GM19467 (cell line): ENCODE measurements around the gene TSBP1.
"Not testable (repeated sequence)": the region's sequence is repeated elsewhere in the genome, so short reads cannot be mapped to it uniquely, and the experiment has no call there.

Source experiments
- ATAC-seq: cut with Tn5 transposase; IDR thresholded peaks from one replicate; pipeline ENCODE4 v1.9.1; 2021; ENCODE audit warnings: mild to moderate bottlenecking, moderate library complexity; ENCODE audit not compliant: unreplicated experiment

Gene TSBP1

DNA sequence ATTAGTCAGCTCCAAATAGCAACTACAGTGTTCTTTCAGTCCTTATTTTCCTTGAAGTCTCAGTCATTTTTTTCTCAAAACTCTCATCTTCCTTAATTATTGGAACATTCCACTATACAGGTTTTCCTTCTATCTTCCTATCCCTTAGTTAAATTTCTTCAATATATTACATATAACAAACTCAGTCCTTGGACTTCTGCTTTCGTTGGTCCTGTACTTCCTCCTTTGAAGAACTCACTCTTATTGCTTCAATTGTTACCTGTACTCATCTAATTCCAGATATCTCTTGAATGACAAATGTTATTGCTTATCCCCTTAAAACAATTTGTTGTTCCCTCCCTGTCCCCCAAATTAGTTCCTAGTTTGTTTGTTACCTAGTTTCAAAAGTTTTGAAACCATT is 80.2 kb downstream of the TSBP1 start:
- no peak for ATAC-seq

GRCh38 chr6:32290886-32291450 is 80.7 kb downstream of the TSBP1 start:
- no peak for ATAC-seq

GRCh38 chr6:32288426-32288825 is 83.3 kb downstream of the TSBP1 start:
- ATAC-seq: no peak

GRCh38 chr6:32273801-32274577 is 97.7 kb downstream of the TSBP1 start:
- not testable (repeated sequence) for ATAC-seq

DNA sequence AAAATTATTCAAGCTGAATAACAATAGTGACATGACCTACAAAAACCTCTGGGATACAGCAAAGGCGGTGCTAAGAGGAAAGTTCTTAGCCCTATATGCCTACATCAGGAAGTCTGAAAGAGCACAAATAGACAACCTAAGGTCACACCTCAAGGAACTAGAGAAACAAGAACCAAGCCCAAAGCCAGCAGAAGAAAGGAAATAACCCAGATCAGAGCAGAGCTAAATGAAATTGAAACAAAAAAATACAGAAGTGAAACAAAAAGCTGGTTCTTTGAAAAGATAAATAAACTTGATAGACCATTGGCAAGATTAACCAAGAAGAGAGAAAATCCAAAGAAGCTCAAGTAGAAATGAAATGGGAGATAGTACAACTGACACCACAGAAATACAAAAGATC is 100.3 kb downstream of the TSBP1 start:
- no peak for ATAC-seq

- ATAC-seq: not testable (repeated sequence)
These were observed 103.2 kb downstream of the TSBP1 start for GRCh38 chr6:32268459-32268858.

GRCh38 chr6:32267035-32267434 is 104.7 kb downstream of the TSBP1 start:
- no peak for ATAC-seq

- not testable (repeated sequence) for ATAC-seq
These were observed 114.4 kb downstream of the TSBP1 start for GRCh38 chr6:32257262-32257661.

DNA sequence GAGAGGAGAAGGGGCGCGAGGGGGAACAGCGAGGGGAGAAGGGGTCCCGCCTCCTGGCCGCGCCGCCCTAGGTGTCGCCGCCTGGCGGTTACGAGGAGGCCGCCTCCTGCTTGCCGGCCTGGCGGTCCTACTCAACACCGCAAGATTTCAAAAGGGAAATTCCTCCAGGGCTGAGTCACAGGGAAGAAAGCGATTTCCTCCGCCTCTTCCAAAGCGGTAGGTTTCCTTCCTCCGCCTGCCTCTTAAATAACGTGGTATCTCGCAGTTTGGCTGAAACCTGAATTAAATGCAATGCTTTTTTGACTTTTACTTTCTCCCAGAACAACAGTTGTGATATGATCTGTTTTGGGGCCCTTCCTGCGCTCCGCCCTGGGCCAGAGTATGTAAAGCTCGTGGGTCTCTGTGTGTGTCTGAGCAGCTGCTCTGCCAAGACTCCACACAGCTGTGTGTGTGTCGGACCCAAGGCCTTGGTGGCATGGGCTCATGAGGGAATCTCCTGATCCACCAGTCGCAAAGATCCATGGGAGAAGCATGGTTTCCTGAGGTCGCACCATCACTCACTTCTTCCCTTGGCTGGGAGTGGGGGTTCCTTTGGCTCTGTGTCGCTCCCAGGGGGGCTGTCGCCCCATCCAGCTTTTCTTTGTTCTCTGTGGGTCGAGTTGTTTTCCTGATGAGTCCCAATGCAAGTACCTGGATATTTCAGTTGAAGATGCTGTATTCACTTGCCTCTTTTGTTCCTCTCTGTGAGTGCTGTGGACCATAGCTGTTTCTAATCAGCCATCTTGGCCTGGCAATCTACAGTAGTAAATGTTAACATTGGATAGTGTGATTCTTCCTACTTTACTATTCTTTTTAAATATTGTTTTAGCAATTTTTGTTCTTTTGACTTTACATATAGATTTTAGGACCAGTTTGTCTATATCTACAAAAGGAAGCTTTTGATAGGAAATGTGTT is 116.2 kb downstream of the TSBP1 start:
- peak; percentile 56 for ATAC-seq

DNA sequence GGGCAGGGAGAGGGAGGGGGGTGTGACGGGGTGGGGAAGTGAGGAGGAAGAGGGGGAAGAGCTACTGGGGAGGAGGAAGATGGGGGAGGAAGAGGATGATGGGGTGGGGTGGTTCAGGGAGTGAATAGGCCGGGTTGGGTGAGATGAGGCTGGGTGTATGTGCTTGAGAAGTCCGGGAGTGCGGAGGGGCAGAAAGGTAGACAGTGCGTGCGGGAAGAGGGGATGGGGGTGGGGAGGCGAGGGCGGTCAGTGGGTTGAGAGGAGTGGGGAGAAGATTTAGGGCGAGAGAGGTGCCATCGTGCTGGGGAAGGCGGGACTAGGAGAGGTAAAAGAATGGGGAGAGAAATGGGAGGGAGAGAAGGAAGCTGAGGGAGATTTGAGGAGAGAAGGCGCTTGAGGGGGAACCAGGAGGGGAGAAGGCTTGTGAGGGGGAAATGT is 116.9 kb downstream of the TSBP1 start:
- ATAC-seq: no peak

DNA sequence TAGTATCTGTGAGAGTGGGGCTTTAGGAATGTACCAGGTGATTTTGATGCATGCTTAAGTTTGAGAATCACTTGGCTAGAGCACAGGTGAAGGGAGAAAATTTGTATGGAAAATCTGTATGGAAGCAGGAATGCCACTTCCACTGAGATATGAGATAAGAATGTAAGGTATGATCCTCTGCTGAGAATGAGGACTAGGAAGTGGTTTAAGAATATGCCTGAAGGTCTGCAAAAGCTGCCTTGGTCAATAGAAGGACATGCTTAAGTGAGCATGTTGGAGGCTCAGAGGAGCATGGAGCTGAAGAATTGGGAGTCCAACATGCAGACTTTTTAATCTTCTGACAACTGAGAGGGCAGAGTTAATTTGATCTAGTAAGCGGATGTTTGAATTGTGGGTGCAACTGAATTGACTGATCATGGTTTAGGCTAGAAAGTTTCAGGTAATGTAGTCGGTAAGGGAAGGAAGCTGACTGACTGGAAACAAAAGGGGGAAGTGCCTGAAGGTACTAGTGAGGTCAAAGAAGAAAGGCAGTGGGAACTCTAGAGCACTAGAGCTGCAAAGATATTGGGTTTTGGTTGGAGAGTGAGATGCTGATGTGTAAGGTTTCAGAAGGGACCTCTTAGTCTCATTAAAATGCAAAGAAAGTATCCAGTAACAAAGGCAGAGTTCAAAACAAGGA is 119.2 kb downstream of the TSBP1 start:
- no peak for ATAC-seq

- ATAC-seq: no peak
These were observed 122.4 kb downstream of the TSBP1 start for GRCh38 chr6:32249262-32249661.

GRCh38 chr6:32247401-32247800 is 124.3 kb downstream of the TSBP1 start:
- ATAC-seq: no peak

- no peak for ATAC-seq
These were observed 126.7 kb downstream of the TSBP1 start for GRCh38 chr6:32244946-32245398.

DNA sequence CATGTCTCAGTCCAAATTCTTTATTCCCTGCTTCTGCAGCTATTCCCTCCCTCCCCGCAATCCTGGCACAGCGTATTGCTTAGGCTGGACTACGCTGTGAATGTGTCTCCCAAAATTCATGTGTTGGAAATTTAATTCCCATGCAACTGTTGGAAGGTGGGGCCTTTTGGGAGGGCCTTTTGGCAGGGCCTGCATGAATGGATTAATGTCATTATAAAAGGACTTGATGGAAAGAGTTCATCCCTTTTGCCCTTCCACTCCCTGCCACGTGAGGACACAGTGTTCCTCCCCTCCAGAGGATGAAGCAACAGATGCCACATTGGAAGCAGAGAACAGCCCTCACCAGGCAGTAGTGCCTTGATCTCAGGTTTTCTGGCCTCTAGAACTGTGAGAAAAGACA is 127.4 kb downstream of the TSBP1 start:
- ATAC-seq: no peak
